Smooth muscle cell of the brain vasculature (primary cell): ENCODE results near the gene OXCT1.
"Not testable (repeated sequence)": the region's sequence is repeated elsewhere in the genome, so short reads cannot be mapped to it uniquely, and the experiment has no call there.

Experiments
- DNase-seq: peaks from one replicate; pipeline ENCODE4 v3.0.0-alpha.2; 2012; ENCODE audit warnings: low read depth, low spot score

The OXCT1 gene

GRCh38 chr5:41827792-41828191, 42.4 kb downstream of the OXCT1 start:
- no peak for DNase-seq

- no peak for DNase-seq
Observed at GRCh38 chr5:41822036-41822435, 48.2 kb downstream of the OXCT1 start.

- DNase-seq = no peak
Observed at GRCh38 chr5:41821051-41821450, 49.2 kb downstream of the OXCT1 start.

GRCh38 chr5:41820150-41820549, 50.1 kb downstream of the OXCT1 start:
- no peak for DNase-seq

- no peak for DNase-seq
Observed at GRCh38 chr5:41817625-41818301, 52.5 kb downstream of the OXCT1 start.

- no peak for DNase-seq
Observed at GRCh38 chr5:41815663-41816229, 54.5 kb downstream of the OXCT1 start.

GRCh38 chr5:41815261-41815660, 55.0 kb downstream of the OXCT1 start:
- no peak for DNase-seq

GRCh38 chr5:41814306-41814705, 55.9 kb downstream of the OXCT1 start:
- not testable (repeated sequence) for DNase-seq

GRCh38 chr5:41812156-41812555, 58.1 kb downstream of the OXCT1 start:
- DNase-seq = no peak

- DNase-seq = no peak
Observed at GRCh38 chr5:41809128-41809527, 61.1 kb downstream of the OXCT1 start.

- DNase-seq = no peak
Observed at GRCh38 chr5:41808294-41808693, 61.9 kb downstream of the OXCT1 start.

- DNase-seq = no peak
Observed at GRCh38 chr5:41797662-41798061, 72.6 kb downstream of the OXCT1 start.

- no peak for DNase-seq
Observed at GRCh38 chr5:41796061-41796460, 74.2 kb downstream of the OXCT1 start.

- DNase-seq = no peak
Observed at GRCh38 chr5:41795125-41795524, 75.1 kb downstream of the OXCT1 start.

- DNase-seq = peak; percentile 65
Observed at GRCh38 chr5:41794471-41794870, 75.8 kb downstream of the OXCT1 start.

GRCh38 chr5:41793141-41793770, 77.0 kb downstream of the OXCT1 start:
- DNase-seq = peak; percentile 46

- no peak for DNase-seq
Observed at GRCh38 chr5:41790038-41790776, 80.0 kb downstream of the OXCT1 start.

GRCh38 chr5:41789434-41789833, 80.8 kb downstream of the OXCT1 start:
- no peak for DNase-seq

GRCh38 chr5:41788941-41789368, 81.3 kb downstream of the OXCT1 start:
- peak; percentile 56 for DNase-seq

- no peak for DNase-seq
Observed at GRCh38 chr5:41787265-41787664, 83.0 kb downstream of the OXCT1 start.

GRCh38 chr5:41785061-41785460, 85.2 kb downstream of the OXCT1 start:
- no peak for DNase-seq

GRCh38 chr5:41778410-41778809, 91.8 kb downstream of the OXCT1 start:
- DNase-seq = no peak
